IPS-18c (cell line): ENCODE results near the gene GAK.
A peak's percentile ranks its signal among the peaks of the same experiment; 100 is the strongest.
"Not testable (repeated sequence)": the region's sequence is repeated elsewhere in the genome, so short reads cannot be mapped to it uniquely, and the experiment has no call there.

Experiments used
- H3K4me3 ChIP-seq: 2 replicates; pipeline ENCODE4 v1.7.0; 2013; ENCODE audit warnings: low read depth, mild to moderate bottlenecking, low read length, moderate library complexity; ENCODE audit not compliant: insufficient read depth
- H3K9me3 ChIP-seq: one replicate; pipeline ENCODE4 v1.6.1; 2013; ENCODE audit warnings: mild to moderate bottlenecking, low read length, moderate library complexity; ENCODE audit not compliant: control insufficient read depth, insufficient read depth

Gene GAK

DNA sequence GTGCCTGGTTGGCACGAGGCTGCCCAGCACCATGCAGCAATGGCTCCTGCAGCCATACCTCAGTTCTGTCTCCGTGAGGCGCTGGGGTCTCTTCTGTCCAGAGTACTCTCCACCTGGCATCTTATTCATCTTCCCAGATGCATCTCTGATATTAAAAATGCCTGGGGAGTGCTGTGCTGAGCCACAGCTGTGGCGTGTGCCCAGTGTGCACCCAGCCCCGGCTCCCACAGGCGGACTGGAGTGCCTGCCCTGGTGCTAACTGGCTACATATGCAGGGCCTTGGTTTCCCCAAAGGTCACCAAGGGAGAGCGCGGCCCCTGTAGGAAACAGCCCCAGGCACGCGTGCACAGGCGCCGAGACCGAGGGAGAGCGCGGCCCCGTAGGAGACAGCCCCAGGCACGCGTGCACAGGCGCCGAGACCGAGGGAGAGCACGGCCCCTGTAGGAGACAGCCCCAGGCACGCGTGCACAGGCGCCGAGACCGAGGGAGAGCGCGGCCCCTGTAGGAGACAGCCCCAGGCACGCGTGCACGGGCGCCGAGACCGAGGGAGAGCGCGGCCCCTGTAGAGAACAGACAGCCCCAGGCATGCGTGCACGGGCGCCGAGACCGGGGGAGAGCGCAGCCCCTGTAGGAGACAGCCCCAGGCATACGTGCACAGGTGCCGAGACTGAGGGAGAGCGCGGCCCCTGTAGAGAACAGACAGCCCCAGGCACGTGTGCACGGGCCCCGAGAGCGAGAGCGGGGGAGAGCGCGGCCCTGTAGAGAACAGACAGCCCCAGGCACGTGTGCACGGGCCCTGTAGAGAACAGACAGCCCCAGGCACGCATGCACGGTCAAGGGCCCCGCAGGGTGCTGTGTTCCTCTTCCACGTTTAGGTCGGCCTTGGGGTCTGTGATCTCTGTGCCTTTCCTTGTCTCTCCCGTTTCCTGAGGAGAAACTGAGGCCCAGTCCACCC is 14.7 kb upstream of the GAK start:
- Histone ChIP-seq H3K9me3 (no peaks in the 10 kb centered on the region), H3K4me3 (no peak overlapping the region)

DNA sequence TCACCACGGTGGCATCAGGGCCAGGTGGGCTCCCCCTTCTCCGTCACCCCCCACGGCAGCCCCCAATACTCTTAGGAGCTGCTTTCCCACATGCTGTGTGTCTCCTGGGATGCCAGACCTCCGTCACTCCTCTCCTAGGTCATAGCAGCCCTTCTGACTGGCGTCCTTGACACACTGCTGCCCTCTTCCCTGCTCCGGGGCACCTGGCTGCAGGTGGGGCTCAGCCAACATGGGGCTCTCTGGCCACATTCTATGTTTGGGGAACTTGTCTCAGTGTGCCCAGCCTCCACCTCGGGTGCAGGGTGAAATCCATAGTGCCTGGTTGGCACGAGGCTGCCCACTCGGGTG is 14.0 kb upstream of the GAK start:
- no peaks in the 10 kb centered on the region for H3K9me3 ChIP-seq
- no peak overlapping the region for H3K4me3 ChIP-seq

DNA sequence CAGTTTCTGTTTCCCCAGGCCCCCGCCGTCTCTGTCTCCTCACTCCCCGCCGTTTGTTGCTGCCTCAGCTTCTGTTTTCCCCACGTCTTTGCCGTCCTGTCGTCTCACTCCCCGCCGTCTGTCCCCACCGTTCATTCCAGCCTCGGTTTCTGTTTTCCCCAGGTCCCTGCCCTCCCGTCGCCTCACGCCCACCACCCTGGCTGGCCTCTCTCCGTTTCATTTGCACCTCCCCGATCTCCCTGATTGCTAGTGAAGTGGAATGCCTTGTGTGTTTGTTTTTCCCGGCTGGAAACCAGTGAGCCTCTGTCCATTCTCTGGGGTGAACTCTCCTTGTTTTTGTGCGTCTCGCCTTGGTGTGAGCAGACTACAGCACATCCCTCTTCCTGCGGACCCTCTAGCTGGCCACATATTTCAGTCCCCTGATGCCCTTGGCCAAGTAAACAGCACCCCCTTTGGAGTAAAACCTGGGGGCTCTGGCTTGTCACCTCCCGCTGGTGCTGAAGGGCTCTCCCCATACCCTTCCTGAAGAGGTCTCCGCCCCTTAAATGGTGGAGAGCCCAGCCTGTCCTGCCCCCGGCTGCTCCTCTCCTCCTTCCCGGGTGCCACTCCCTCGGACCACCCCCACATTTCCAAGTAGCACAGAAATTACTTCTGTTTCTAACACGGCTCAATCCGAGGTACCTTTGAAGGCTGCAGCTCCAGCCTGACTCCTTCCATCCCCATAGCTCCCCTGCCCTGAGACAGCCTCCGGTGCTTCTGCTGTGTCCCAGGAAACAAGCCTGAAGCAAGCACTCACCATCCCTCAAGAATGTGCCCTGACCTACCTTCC is 13.4 kb upstream of the GAK start:
- H3K4me3 ChIP-seq: no peak overlapping the region; the same call in none of the 2 replicates
- no peaks in the 10 kb centered on the region for H3K9me3 ChIP-seq

DNA sequence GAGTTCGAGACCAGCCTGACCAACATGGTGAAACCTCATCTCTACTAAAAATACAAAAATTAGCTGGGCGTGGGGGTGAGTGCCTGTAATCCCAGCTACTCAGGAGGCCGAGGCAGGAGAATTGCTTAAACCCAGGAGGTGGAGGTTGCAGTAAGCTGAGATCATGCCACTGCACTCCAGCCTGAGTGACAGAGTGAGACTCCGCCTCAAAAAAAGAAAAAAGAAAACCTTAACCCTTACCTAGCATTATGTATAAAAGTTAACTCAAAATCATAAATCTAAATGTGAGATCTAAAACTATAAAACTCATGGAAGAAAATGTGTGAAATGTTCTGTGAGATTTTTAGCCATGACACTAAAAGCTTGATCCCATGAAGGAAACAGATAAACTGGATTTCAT is 7.4 kb upstream of the GAK start:
- not testable (repeated sequence) for H3K9me3 ChIP-seq, H3K4me3 ChIP-seq

DNA sequence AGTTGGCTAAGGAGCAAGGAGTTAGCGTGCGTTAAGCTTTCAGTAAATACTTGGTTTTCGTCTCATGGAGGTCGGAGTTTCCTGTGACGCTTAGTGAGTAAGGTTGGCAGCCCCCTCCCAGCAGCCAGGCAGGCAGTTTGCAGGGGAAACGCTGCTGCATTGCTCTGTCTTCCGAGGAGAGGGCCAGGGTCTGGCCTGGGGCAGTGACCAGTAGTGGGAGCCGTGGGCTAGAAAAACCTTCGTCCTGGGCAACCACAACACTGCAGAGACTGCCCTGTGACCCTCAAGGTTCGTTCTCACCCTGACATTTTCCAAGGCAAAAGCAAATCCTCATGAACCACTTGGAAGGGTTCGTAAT is 576 bp upstream of the GAK start:
- peak overlapping the region; percentile 96 for H3K4me3 ChIP-seq

DNA sequence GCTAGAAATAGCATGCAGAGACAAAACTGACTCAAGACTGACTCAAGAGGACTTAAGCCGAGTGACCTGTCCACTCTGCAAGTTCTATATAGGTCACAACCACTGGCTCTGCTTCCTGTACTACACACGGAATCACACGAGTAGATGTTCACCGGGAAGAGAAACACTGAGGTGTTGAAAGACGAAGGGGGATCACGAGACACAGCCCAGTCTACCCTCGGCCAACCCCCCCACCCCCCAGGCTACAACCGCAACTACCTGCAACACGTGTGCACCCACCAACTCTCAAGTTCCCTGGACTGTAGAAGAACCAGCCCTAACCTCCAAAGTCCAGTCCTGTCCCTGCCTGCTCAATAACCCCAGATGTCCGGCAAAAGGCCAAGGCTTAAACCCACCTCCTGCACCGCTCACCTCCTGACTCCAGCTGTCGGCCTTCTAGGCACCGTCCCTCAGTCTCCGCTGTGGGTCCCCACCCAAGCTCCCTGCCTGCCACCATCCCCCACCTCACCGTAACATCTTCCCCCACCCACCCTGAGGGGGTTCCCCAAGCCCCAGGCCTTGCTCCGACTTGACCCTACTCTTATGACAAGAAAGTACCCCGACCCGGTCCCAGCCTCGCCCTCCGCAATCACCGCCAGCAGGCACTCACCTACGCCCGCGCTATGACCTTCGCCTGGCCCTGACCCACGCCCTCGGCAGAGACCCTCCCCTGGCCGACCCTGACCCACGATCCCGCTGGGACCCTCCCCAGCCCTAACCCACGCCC is 739 bp downstream of the GAK start:
- peak overlapping the region; percentile 96 for H3K4me3 ChIP-seq

More for the DNA sequence above, 576 bp upstream of the GAK start:
- no peaks in the 10 kb centered on the region for H3K9me3 ChIP-seq

DNA sequence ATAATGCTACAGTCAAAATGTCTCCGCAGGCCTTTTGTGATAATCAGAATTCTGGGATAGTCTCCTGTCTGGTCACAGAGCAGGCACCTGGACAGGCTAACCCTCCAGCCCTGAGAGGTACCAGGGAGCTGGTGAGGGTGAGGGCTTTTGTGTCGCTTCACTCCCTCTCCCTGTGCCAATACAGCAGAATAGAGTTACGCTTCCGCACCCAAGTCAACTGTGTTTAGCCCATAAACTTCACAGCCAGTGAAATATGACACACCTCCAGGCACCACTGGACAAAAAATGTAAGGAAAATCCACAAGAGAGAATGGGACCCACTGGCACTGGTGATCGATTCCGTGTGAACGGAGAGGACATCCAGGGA is 1.3 kb downstream of the GAK start:
- H3K9me3 ChIP-seq: no peaks in the 10 kb centered on the region
- H3K4me3 ChIP-seq: peak overlapping the region; percentile 96; the same call in 1 of the 2 replicates

More for the DNA sequence above, 739 bp downstream of the GAK start:
- H3K9me3 ChIP-seq: no peaks in the 10 kb centered on the region

DNA sequence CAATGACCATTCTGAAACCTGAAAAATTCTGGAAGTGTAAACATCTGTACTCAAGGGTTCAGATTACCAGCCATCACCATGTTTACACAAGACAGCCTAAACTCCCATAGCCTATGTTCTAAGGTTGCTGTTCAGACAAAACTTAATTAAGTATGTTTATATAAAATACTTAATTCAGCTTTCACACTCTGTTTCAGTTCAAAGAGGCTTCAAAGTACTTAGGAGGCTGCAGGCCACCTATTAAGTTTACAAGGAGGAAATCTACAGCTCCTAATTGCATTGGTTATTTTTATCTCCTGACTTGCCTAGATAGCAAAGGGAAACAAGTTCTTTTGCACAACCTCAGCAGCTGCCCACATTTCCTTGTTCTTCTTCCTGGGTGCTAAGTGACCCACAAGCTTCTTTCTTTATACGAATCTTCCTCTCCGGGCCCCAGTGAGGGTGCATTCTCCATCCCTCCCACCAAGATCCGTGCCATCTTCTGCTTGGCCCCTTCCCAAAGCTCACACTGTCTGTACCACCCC is 2.0 kb downstream of the GAK start:
- Histone ChIP-seq H3K4me3 (no peak overlapping the region), H3K9me3 (no peaks in the 10 kb centered on the region)

DNA sequence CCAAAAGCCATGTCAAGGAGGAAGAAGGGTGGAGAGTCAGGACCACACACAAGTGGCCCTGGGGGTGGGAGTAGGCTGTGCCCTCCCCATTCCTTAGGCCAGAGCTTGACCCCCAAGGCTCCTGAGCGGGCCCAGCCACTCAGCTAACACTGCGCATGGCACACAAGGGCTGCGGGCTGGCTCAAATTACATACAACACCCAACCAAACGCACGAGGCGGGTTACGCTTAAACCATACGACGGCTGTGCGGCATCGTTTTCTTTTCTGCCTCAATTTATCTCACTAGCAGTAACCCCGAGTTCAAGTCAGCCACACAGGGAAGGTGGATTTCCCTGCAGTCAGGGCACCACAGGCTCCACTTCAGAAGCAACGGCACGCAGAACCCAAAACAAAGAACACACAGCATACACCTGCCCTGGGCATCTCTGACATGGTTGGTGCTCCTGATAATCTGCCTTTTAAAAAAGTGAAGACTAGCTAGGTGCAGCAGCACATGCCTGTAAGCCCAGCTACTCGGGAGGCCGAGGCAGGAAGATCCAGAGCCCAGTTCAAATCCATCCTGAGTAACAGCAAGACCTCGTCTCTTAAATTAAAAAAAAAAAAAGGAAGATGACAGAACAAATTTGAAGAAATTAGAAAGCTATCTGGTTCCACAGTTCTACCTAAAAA is 2.9 kb downstream of the GAK start:
- Histone ChIP-seq H3K9me3 (no peaks in the 10 kb centered on the region), H3K4me3 (no peak overlapping the region)

DNA sequence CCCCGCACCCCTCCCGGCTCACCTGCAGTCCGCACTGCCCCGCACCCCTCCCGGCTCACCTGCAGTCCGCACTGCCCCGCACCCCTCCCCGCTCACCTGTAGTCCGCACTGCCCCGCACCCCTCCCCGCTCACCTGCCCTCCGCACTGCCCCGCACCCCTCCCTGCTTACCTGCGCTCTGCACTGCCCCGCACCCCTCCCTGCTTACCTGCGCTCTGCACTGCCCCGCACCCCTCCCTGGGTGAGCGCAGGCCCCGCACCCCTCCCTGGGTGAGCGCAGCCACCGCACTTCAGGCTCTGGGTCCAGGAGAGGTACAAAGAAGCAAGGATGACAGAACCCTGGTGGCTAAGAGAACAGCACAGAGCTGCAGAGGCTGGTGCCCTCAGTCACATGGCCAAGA is 4.5 kb downstream of the GAK start:
- not testable (repeated sequence) for H3K4me3 ChIP-seq, H3K9me3 ChIP-seq

DNA sequence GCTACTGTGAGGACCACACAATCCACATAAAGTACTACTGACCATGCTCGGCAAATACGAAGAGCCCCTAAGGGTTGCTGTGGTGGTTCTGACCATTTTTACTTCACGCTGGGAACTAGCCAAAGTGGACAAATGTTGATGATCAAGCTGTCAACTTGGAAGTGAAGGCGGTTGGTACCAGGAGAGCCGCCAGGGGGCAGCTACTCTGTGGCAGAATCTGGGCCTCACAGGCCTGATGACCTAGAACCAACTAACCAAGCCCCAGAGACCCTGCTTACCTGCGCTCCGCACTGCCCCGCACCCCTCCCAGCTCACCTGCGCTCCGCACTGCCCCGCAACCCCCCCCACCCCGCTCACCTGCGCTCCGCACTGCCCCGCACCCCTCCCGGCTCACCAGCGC is 5.6 kb downstream of the GAK start:
- H3K4me3 ChIP-seq: no peak overlapping the region
- no peaks in the 10 kb centered on the region for H3K9me3 ChIP-seq

DNA sequence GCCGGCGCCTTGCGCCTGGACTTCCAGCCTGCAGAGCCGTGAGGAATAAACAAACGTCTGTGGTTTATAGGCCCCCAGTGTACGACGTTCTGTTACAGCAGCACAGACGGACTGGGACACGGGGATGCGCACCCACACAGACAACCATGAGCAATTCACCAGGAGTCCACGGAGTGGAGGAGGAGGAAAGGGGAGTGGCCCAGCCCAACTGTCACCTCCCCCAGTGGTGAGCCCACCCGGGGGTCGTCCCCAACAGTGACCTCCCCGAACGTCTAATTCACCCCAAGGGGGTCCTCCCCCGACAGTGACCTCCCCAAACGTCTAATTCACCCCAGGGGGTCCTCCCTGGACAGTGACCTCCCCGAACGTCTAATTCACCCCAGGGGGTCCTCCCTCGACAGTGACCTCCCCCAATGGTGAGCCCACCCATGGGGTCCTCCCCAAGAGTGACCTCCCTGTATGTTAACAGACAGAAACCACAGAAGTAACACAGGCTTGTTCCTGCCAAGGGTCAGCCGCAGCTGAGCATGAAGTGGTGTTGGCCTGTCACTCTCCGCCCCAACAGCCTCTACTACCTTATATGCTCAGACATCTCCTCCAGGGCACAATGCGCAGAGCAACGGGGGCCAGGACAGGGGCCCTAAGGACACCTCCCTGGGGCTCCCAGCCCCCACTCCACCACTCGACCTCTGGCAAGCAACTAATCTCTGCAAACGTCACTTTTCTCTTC is 6.2 kb downstream of the GAK start:
- Histone ChIP-seq H3K4me3 (no peak overlapping the region), H3K9me3 (no peaks in the 10 kb centered on the region)

DNA sequence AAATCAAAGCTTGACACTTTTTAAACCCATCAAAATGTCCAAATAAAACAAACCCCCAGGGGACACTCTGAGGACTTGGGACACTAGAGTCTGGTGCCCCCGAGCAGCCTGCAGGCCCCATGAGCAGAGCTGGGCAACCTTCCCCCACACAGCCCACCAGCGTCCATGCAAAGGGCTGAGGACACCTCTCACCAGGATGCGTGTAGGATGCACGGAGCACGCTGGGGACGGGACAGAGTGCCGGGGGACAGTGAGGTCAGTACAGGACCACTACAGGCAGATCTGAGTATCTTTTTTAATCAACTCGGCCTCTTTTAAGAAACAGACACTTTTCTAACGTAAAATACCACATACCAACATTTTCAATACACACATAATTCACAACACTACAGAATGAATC is 6.9 kb downstream of the GAK start:
- no peak overlapping the region for H3K4me3 ChIP-seq

DNA sequence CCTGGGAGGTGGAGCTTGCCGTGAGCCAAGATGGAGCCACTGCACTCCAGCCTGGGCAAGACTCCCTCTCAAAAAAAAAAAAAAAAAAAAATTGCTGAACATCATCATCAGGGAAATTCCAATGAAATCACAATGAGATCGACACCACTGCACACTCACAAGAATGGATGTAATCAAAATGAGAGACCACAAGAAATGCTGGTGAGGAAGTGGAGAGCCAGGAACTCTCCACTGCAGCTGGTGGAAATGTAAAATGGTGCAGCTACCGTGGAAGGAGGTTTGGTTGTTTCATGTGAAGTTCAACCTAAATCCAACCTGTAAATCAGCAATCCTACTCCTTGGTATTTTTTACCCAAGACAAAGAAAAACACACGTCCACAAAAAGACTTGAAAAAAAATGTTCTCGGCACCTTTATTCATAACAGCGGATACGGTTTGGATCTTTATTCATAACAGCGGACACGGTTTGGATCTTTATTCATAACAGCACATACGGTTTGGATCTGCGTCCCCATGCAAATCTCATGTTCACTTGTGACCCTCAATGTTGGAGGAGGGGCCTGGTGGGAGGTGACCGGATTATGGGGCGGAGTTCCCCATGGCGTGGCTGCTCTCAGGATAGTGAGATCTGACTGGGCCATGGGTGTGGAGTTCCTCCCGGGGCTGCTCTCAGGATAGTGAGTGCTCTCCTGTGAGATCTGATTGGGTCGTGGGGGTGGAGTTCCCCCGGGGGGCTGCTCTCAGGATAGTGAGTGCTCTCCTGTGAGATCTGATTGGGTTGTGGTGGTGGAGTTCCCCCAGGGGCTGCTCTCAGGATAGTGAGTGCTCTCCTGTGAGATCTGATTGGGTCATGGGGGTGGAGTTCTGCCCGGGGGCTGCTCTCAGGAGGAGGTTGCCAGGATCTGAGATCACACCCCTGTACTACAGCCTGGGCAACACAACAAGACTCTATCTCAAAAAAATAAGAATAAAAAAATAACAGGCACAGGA is 7.7 kb downstream of the GAK start:
- no peaks in the 10 kb centered on the region for H3K9me3 ChIP-seq
- no peak overlapping the region for H3K4me3 ChIP-seq

More for the DNA sequence above, 6.9 kb downstream of the GAK start:
- H3K9me3 ChIP-seq: no peaks in the 10 kb centered on the region

DNA sequence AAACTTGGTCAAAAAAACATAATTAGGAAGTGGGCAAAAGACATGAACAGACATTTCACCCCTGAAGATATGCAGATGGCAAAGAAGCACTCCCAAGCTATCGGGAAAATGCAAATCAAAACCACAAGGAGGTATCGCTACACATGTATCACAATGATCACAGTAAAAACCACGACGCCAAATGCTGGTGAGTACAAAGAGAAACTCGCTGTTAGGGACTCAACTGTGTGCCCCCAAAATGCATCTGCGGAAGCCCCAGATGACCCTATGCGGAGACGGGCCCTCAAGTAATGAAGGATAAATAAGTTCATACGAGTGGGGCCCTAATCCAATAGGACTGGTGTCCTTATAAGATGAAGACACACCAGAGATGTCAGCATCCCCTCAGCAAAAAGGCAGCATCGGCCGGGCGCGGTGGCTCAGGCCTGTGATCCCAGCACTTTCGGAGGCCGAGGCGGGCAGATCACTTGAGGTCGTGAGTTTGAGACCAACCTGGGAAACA is 10.2 kb downstream of the GAK start:
- no peak overlapping the region for H3K4me3 ChIP-seq
- no peaks in the 10 kb centered on the region for H3K9me3 ChIP-seq
